Measurements from ENCODE around the gene MEI4. TPM values are rescaled to one million over a fixed set of nuclear protein-coding genes. Genes with fewer than 3 reads are reported as not detected.

Gene MEI4
- total and polyA plus RNA-seq, 2 of the 8 experiments (the other 6 are each of a cell fraction or from before 2014, with no cell fraction given): 0.05 to 0.24 TPM

- TF ChIP-seq RNF2 (IDR thresholded peaks at IDR 0.05; ENCODE audit: borderline replicate concordance, low read depth, low read length, missing control alignments, poor library complexity, severe bottlenecking) (no peak), CEBPB (IDR thresholded peaks at IDR 0.05; ENCODE audit: low read depth, low read length) (no peak), SP1 (IDR thresholded peaks at IDR 0.05; ENCODE audit: low read depth, low read length) (no peak)
These were observed 278.1 kb downstream of the MEI4 start (continued) for GRCh38 chr6:77930952-77931351.

Measured in H1 (cell line).